Spleen (tissue), 7 donors: ENCODE measurements around the gene ZNF790.

ENCODE experiments used
- CTCF ChIP-seq, 11 experiments: fragments of 200-600 bp in 7 of 11; fragments of 450-650 bp in 4 of 11; sonication (generic) in 4 of 11; IDR thresholded peaks in 8 of 11; conservative IDR thresholded peaks in 3 of 11; 1 replicate in 7 of 11; 2 replicates in 4 of 11; pipeline versions ENCODE4 v1.4.0 to v1.8.0; 2016 to 2021; ENCODE audit warnings: antibody characterized with exemption in 11 of 11, inconsistent platforms in 4 of 11, mild to moderate bottlenecking in 1 of 11
- POLR2A ChIP-seq, 3 donors: fragments of 450-650 bp; IDR thresholded peaks; one replicate each; pipeline ENCODE4 v1.5.1; 2017; ENCODE audit warnings: antibody characterized with exemption in 3 of 3, mild to moderate bottlenecking in 1 of 3
- donor health status: DM: no; HTN: no; CAD: no; lungs with moderate emphysema.
- donor health status: DM: no; HTN: no; CAD: no.
- donor health status: DM: no; HTN: no; CAD: no.

- no peak for TF ChIP-seq CTCF (IDR thresholded peaks at IDR 0.05 in 8 of 11, conservative IDR thresholded peaks at IDR 0.05 in 3 of 11)
- TF ChIP-seq POLR2A (IDR thresholded peaks at IDR 0.05) = no peak
These were observed at the start of gene ZNF790 for GRCh38 chr19:36837906-36838783.
